IPS-18a (cell line): ENCODE measurements around the gene BTBD19.
"Not testable (repeated sequence)": the region's sequence is repeated elsewhere in the genome, so short reads cannot be mapped to it uniquely, and the experiment has no call there.

Experiments used
- H3K27ac ChIP-seq: one replicate; pipeline ENCODE4 v1.5.1; 2013; ENCODE audit warnings: low read length
- H3K27me3 ChIP-seq: one replicate; pipeline ENCODE4 v1.6.1; 2013; ENCODE audit warnings: mild to moderate bottlenecking, low read length; ENCODE audit not compliant: control insufficient read depth, insufficient read depth
- H3K36me3 ChIP-seq: one replicate; pipeline ENCODE4 v1.6.1; 2013; ENCODE audit warnings: low read depth, low read length; ENCODE audit not compliant: control insufficient read depth
- H3K4me1 ChIP-seq: one replicate; pipeline ENCODE4 v1.6.1; 2013; ENCODE audit warnings: low read depth, low read length; ENCODE audit not compliant: control insufficient read depth
- H3K4me3 ChIP-seq: one replicate; pipeline ENCODE4 v1.5.1; 2013; ENCODE audit warnings: low read length
- H3K9ac ChIP-seq: one replicate; pipeline ENCODE4 v1.6.1; 2013; ENCODE audit warnings: mild to moderate bottlenecking, low read length, moderate library complexity
- H3K9me3 ChIP-seq: one replicate; pipeline ENCODE4 v1.6.1; 2013; ENCODE audit warnings: low read depth, low read length; ENCODE audit not compliant: control insufficient read depth

The BTBD19 gene, protein sequence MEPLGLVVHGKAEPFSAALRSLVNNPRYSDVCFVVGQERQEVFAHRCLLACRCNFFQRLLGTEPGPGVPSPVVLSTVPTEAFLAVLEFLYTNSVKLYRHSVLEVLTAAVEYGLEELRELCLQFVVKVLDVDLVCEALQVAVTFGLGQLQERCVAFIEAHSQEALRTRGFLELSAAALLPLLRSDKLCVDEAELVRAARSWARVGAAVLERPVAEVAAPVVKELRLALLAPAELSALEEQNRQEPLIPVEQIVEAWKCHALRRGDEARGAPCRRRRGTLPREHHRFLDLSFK

GRCh38 chr1:44808063-44808937 is at the start of gene BTBD19:
BTBD19 (plus strand) TSS chr1:44808523; CDS start chr1:44808821, 298 bp downstream.
- H3K9me3 ChIP-seq, result no peaks in the 10 kb centered on the region
- H3K27me3 ChIP-seq, result no peaks in the 10 kb centered on the region
- H3K36me3 ChIP-seq, result peaks cover 4% of the 10 kb centered on the region
- peak within 1 kb of the TSS; percentile 88 for H3K27ac ChIP-seq
- H3K9ac ChIP-seq, result peak within 1 kb of the TSS; percentile 75
- peaks cover 28% of the 10 kb centered on the region for H3K4me1 ChIP-seq
- H3K4me3 ChIP-seq, result peak within 1 kb of the TSS; percentile 37

DNA sequence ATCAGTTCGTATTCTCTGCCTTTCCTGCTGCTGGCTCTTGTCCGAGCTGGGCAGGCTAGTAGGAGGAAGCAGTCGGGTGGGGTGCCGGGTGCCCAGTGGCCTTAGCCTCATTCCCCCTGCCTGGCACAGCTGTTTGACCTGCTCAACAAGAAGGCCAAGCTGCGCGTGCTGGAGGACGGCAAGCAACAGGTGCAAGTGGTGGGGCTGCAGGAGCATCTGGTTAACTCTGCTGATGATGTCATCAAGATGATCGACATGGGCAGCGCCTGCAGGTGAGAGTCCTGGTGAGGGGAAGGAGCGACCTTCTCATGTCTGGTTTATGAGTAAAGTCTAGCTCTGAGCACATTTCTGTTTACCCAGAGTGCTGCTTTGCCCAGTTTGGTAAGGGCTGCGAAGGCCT is 49.2 kb upstream of the BTBD19 start:
- H3K4me3 ChIP-seq, result no peak overlapping the region
- H3K9me3 ChIP-seq, result no peaks in the 10 kb centered on the region
- H3K36me3 ChIP-seq, result peaks cover 92% of the 10 kb centered on the region
- H3K9ac ChIP-seq, result no peak overlapping the region
- H3K4me1 ChIP-seq, result no peaks in the 10 kb centered on the region
- no peaks in the 10 kb centered on the region for H3K27me3 ChIP-seq
- H3K27ac ChIP-seq, result no peak overlapping the region

- Histone ChIP-seq H3K9me3 (no peaks in the 10 kb centered on the region), H3K27me3 (no peaks in the 10 kb centered on the region), H3K27ac (no peak overlapping the region), H3K4me1 (no peaks in the 10 kb centered on the region), H3K36me3 (peaks cover 80% of the 10 kb centered on the region), H3K9ac (no peak overlapping the region), H3K4me3 (no peak overlapping the region)
These were observed 47.4 kb upstream of the BTBD19 start for GRCh38 chr1:44760876-44761275.

- H3K36me3 ChIP-seq, result peaks cover 49% of the 10 kb centered on the region
- H3K4me3 ChIP-seq, H3K27me3 ChIP-seq, H3K9me3 ChIP-seq, H3K27ac ChIP-seq, H3K4me1 ChIP-seq, H3K9ac ChIP-seq: not testable (repeated sequence)
These were observed 41.9 kb upstream of the BTBD19 start for GRCh38 chr1:44766421-44766820.

DNA sequence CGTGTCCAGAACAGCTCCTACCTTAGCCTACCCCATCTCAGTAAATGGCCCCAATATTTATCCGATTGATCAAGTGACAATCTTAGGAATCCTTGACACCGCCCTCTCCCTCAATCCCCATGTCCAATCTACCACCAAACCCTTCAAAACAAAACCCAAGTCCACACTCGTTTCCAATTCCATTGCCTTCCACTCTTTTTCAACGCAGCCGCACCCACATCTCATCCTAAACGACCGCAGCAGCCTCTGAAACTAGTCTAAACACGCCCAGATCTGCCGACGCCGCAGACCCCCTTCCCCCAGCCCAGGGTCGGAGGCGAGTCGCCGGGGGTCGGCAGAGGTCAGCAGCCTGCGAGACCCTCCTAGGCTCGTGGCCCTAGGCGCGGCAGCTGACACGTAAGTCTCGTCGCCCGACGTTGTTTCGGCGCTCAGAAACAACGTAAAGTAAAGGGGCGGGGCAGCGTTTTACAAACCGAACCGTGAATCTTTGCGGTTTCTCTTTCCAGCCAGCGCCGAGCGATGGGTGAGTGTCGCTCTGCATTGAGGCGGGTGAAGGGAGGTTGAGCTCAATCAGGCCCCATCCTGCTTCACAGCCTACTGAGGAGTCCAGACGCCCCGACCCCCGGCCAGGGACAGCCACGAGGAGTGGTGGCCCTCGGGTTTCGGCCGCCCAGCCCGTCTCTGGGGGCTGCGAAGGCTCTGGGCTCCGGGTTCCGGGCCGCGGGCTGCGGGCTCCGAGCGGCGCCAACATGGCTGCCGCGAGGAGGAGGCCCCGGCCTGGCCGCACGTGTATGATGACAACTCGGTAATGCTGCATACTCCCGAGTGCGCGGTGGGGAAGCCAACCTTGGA is 33.0 kb upstream of the BTBD19 start, which contains the start of gene RPS8:
Gene RPS8, plus strand, starts transcription at position 463 of the 852 bp plus-strand sequence. Its CDS starts 57 bp downstream, at position 520.
- Histone ChIP-seq H3K36me3 (peaks cover 36% of the 10 kb centered on the region), H3K9me3 (no peaks in the 10 kb centered on the region), H3K4me3 (peak within 1 kb of the TSS; percentile 98), H3K4me1 (peaks cover 3% of the 10 kb centered on the region), H3K27me3 (no peaks in the 10 kb centered on the region), H3K27ac (peak within 1 kb of the TSS; percentile 85), H3K9ac (peak within 1 kb of the TSS; percentile 98)

GRCh38 chr1:44775930-44776729 is 32.2 kb upstream of the BTBD19 start:
- Histone ChIP-seq H3K9ac (peak overlapping the region; percentile 98), H3K4me3 (peak overlapping the region; percentile 98), H3K27me3 (no peaks in the 10 kb centered on the region), H3K27ac (peak overlapping the region; percentile 72), H3K36me3 (peaks cover 36% of the 10 kb centered on the region), H3K9me3 (no peaks in the 10 kb centered on the region), H3K4me1 (peaks cover 3% of the 10 kb centered on the region)

DNA sequence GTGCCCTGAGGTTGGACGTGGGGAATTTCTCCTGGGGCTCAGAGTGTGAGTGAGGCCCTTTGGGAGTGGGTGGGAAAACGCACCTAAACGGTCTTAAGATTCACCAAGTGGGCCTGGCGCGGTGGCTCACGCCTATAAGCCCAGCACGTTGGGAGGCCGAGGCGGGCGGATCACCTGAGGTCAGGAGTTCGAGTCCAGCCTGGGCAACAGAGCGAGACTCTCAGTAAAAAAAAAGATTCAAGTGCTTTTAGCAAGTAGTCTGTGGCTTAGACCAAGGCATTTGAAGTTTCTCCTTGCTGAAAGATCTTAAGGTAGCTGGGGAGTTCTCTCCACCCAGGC is 31.6 kb upstream of the BTBD19 start:
- Histone ChIP-seq H3K27me3 (no peaks in the 10 kb centered on the region), H3K27ac (no peak overlapping the region), H3K4me3 (peak overlapping the region; percentile 98), H3K9ac (peak overlapping the region; percentile 98), H3K4me1 (peaks cover 3% of the 10 kb centered on the region), H3K36me3 (peaks cover 36% of the 10 kb centered on the region), H3K9me3 (no peaks in the 10 kb centered on the region)

DNA sequence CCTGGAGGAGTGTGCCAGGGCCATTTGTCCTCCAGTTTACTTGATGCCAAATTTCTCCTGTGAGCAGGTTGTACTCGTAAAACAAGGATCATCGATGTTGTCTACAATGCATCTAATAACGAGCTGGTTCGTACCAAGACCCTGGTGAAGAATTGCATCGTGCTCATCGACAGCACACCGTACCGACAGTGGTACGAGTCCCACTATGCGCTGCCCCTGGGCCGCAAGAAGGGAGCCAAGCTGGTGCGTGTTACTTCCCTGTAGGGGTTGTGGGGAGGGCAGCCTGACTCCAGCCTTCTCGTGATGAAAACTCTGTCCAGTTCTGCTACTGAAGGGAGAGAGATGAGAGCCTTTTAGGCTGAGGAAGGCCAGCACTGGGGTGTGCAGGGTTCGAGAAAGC is 30.8 kb upstream of the BTBD19 start:
- Histone ChIP-seq H3K4me1 (peaks cover 3% of the 10 kb centered on the region), H3K9me3 (no peaks in the 10 kb centered on the region), H3K27ac (no peak overlapping the region), H3K4me3 (peak overlapping the region; percentile 98), H3K27me3 (no peaks in the 10 kb centered on the region), H3K36me3 (peaks cover 36% of the 10 kb centered on the region), H3K9ac (no peak overlapping the region)

DNA sequence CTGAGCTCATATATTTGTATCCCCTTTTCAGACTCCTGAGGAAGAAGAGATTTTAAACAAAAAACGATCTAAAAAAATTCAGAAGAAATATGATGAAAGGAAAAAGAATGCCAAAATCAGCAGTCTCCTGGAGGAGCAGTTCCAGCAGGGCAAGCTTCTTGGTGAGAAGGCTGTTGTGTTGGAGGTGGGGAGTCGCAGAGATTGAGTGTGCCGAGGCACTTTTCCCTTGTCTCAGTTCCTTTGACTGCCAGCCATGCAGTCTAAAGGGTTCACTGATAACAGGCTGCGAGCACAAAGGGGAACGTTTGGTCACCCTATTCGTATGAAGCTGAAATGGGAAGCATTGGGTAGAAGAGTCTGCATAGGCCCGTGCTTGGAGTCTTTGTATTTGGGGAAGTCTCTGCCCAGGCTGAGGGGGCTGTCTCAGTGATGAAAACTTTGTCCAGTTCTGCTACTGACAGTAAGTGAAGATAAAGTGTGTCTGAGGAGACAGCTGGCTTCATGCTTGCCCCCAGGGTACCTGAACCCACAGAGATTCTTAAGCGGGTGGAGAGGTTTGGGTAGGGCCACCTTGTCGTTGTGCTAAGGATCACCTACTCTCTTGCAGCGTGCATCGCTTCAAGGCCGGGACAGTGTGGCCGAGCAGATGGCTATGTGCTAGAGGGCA is 30.2 kb upstream of the BTBD19 start:
- no peaks in the 10 kb centered on the region for H3K27me3 ChIP-seq
- peak overlapping the region; percentile 98 for H3K4me3 ChIP-seq
- peaks cover 36% of the 10 kb centered on the region for H3K36me3 ChIP-seq
- no peak overlapping the region for H3K9ac ChIP-seq
- H3K4me1 ChIP-seq, result peaks cover 3% of the 10 kb centered on the region
- H3K9me3 ChIP-seq, result no peaks in the 10 kb centered on the region
- H3K27ac ChIP-seq, result no peak overlapping the region

DNA sequence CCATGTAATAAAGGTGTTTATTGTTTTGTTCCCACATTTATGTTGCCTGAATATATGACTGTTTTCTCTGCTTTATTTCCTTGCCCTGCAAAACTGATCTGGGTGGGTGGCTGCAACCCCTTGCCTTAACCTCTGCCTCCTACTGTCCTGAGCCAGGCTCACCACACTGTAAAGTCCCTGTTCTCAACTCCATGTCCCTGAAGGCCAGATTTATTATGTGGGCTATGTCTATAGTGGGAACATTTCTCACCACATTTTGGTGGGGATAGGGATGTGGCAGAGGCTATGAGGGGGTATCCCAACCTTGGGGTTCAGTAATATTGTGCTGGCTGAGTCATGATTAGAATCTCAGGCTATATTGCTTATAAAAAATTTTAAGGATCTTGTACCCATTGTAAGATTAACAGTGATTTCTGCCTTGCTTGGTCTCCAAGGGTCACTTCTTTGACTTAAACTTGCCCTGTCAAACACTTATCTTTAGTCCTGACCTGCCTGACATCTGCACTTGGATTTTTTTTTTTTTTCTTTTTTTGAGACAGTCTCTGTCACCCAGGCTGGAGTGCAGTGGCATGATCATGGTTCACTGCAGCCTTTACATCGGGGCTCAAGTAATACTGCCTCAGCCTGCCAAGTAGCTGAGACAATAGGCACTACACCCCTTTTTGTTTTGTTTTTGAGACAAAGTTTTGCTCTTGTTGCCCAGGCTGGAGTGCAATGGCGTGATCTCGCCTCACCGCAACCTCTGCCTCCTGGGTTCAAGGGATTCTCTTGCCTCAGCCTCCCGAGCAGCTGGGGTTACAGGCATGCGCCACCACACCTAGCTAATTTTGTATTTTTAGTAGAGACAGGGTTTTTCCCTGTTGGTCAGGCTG is 29.4 kb upstream of the BTBD19 start:
- peaks cover 36% of the 10 kb centered on the region for H3K36me3 ChIP-seq
- H3K9me3 ChIP-seq, result no peaks in the 10 kb centered on the region
- no peak overlapping the region for H3K4me3 ChIP-seq
- no peaks in the 10 kb centered on the region for H3K27me3 ChIP-seq
- peaks cover 8% of the 10 kb centered on the region for H3K4me1 ChIP-seq
- no peak overlapping the region for H3K27ac ChIP-seq
- H3K9ac ChIP-seq, result no peak overlapping the region
